GM08714 (cell line): ENCODE results near the gene ZNF582.
A peak's percentile ranks its signal among the peaks of the same experiment; 100 is the strongest.
"Not testable (repeated sequence)": the region's sequence is repeated elsewhere in the genome, so short reads cannot be mapped to it uniquely, and the experiment has no call there.

Source experiments
- H3K4me3 ChIP-seq: fragments of 200-500 bp; sonication (Bioruptor generic); 2 replicates; pipeline ENCODE4 v1.5.1; 2014; ENCODE audit warnings: mild to moderate bottlenecking, low read length, inconsistent platforms
- ZNF274 ChIP-seq: IDR thresholded peaks from 2 replicates; pipeline ENCODE4 v1.6.1; 2012; ENCODE audit warnings: mild to moderate bottlenecking, low read depth, low read length

Gene ZNF582

GRCh38 chr19:56372281-56372680 is 21.1 kb downstream of the ZNF582 start:
- TF ChIP-seq ZNF274, result no peak

GRCh38 chr19:56369886-56370676 is 23.3 kb downstream of the ZNF582 start:
- no peak for TF ChIP-seq ZNF274
- no peak overlapping the region for H3K4me3 ChIP-seq

More at GRCh38 chr19:56372281-56372680, 21.1 kb downstream of the ZNF582 start:
- H3K4me3 ChIP-seq, result no peak overlapping the region

- TF ChIP-seq ZNF274, result no peak
- H3K4me3 ChIP-seq, result peak overlapping the region; percentile 56
Observed at GRCh38 chr19:56367829-56368711, 25.3 kb downstream of the ZNF582 start.

- no peak overlapping the region for H3K4me3 ChIP-seq
- no peak for TF ChIP-seq ZNF274
Observed at GRCh38 chr19:56360841-56361240, 32.5 kb downstream of the ZNF582 start.

- TF ChIP-seq ZNF274, result no peak
- no peak overlapping the region for H3K4me3 ChIP-seq
Observed at GRCh38 chr19:56356944-56357343, 36.4 kb downstream of the ZNF582 start.

- H3K4me3 ChIP-seq, result no peak overlapping the region
- no peak for TF ChIP-seq ZNF274
Observed at GRCh38 chr19:56355517-56355916, 37.8 kb downstream of the ZNF582 start.

GRCh38 chr19:56351208-56351607 is 42.1 kb downstream of the ZNF582 start:
- H3K4me3 ChIP-seq, result no peak overlapping the region
- TF ChIP-seq ZNF274, result no peak

- no peak for TF ChIP-seq ZNF274
- H3K4me3 ChIP-seq, result no peak overlapping the region
Observed at GRCh38 chr19:56350416-56351045, 42.8 kb downstream of the ZNF582 start.

- H3K4me3 ChIP-seq, result no peak overlapping the region
- TF ChIP-seq ZNF274, result no peak
Observed at GRCh38 chr19:56348289-56348877, 45.0 kb downstream of the ZNF582 start.

GRCh38 chr19:56347163-56347778 is 46.1 kb downstream of the ZNF582 start:
- H3K4me3 ChIP-seq, result no peak overlapping the region
- no peak for TF ChIP-seq ZNF274

- no peak overlapping the region for H3K4me3 ChIP-seq
- TF ChIP-seq ZNF274, result no peak
Observed at GRCh38 chr19:56341948-56342347, 51.4 kb downstream of the ZNF582 start.

GRCh38 chr19:56339031-56339430 is 54.3 kb downstream of the ZNF582 start:
- H3K4me3 ChIP-seq, result not testable (repeated sequence)

- H3K4me3 ChIP-seq, result not testable (repeated sequence)
Observed at GRCh38 chr19:56337077-56337476, 56.3 kb downstream of the ZNF582 start.

- H3K4me3 ChIP-seq, result not testable (repeated sequence)
Observed at GRCh38 chr19:56335371-56335770, 58.0 kb downstream of the ZNF582 start.
